ENCODE measurements around the gene LAMB4.

Gene LAMB4

GRCh38 chr7:108094933-108095710 is 35.0 kb downstream of the LAMB4 start:
- no peaks in the 10 kb centered on the region for H3K79me2 ChIP-seq (ENCODE audit: low read length)
- H3K36me3 ChIP-seq (replicated peaks; ENCODE audit: insufficient read depth, low read length) = no peaks in the 10 kb centered on the region
- H3K9ac ChIP-seq (ENCODE audit: low read length) = no peak overlapping the region
- peak; percentile 46 for DNase-seq
- TF ChIP-seq CTCF (IDR thresholded peaks at IDR 0.05; ENCODE audit: low read length) = no peak
- TF ChIP-seq EZH2 (optimal IDR thresholded peaks at IDR 0.05; ENCODE audit: low read depth, low read length) = no peak
- TF ChIP-seq EZH2phosphoT487 (IDR thresholded peaks at IDR 0.05; ENCODE audit: low read length) = no peak
- H3K27ac ChIP-seq (ENCODE audit: low read length) = no peak overlapping the region
- H3F3A ChIP-seq (ENCODE audit: insufficient read depth, low read length) = no peaks in the 10 kb centered on the region
- H4K20me1 ChIP-seq (ENCODE audit: insufficient read depth, low read length) = no peaks in the 10 kb centered on the region
- no peaks in the 10 kb centered on the region for H3K9me3 ChIP-seq (replicated peaks; ENCODE audit: insufficient read depth, low read length)
- H3K9me2 ChIP-seq (replicated peaks; ENCODE audit: insufficient read depth, low read length) = no peaks in the 10 kb centered on the region
- H3K4me1 ChIP-seq (ENCODE audit: low read length) = no peaks in the 10 kb centered on the region
- no peaks in the 10 kb centered on the region for H3K27me3 ChIP-seq (replicated peaks; ENCODE audit: insufficient read depth, low read length)
- no peak overlapping the region for H3K4me3 ChIP-seq (ENCODE audit: low read length)
- no peak overlapping the region for H2AFZ ChIP-seq (ENCODE audit: low read length)
- H3K4me2 ChIP-seq (ENCODE audit: low read depth, low read length) = no peak overlapping the region

GRCh38 chr7:108094346-108094745 is 35.8 kb downstream of the LAMB4 start:
- Histone ChIP-seq H3K4me2 (ENCODE audit: low read depth, low read length) (no peak overlapping the region), H3K9ac (ENCODE audit: low read length) (no peak overlapping the region), H2AFZ (ENCODE audit: low read length) (no peak overlapping the region)

GRCh38 chr7:108093851-108094331 is 36.3 kb downstream of the LAMB4 start:
- H3K4me1 ChIP-seq (ENCODE audit: low read length) = no peaks in the 10 kb centered on the region
- no peaks in the 10 kb centered on the region for H3F3A ChIP-seq (ENCODE audit: insufficient read depth, low read length)
- H3K9ac ChIP-seq (ENCODE audit: low read length) = no peak overlapping the region
- H3K79me2 ChIP-seq (ENCODE audit: low read length) = no peaks in the 10 kb centered on the region
- TF ChIP-seq CTCF (IDR thresholded peaks at IDR 0.05; ENCODE audit: low read length) = no peak
- no peak for TF ChIP-seq EZH2phosphoT487 (IDR thresholded peaks at IDR 0.05; ENCODE audit: low read length)
- no peak for TF ChIP-seq EZH2 (optimal IDR thresholded peaks at IDR 0.05; ENCODE audit: low read depth, low read length)
- no peaks in the 10 kb centered on the region for H3K27me3 ChIP-seq (replicated peaks; ENCODE audit: insufficient read depth, low read length)
- H3K27ac ChIP-seq (ENCODE audit: low read length) = no peak overlapping the region
- H3K9me3 ChIP-seq (replicated peaks; ENCODE audit: insufficient read depth, low read length) = no peaks in the 10 kb centered on the region
- no peaks in the 10 kb centered on the region for H3K36me3 ChIP-seq (replicated peaks; ENCODE audit: insufficient read depth, low read length)
- no peak overlapping the region for H3K4me2 ChIP-seq (ENCODE audit: low read depth, low read length)
- no peak overlapping the region for H3K4me3 ChIP-seq (ENCODE audit: low read length)
- DNase-seq = no peak
- H3K9me2 ChIP-seq (replicated peaks; ENCODE audit: insufficient read depth, low read length) = no peaks in the 10 kb centered on the region
- no peaks in the 10 kb centered on the region for H4K20me1 ChIP-seq (ENCODE audit: insufficient read depth, low read length)
- H2AFZ ChIP-seq (ENCODE audit: low read length) = no peak overlapping the region

More at GRCh38 chr7:108094346-108094745, 35.8 kb downstream of the LAMB4 start:
- H3K27ac ChIP-seq (ENCODE audit: low read length) = no peak overlapping the region
- no peaks in the 10 kb centered on the region for H3K27me3 ChIP-seq (replicated peaks; ENCODE audit: insufficient read depth, low read length)
- H4K20me1 ChIP-seq (ENCODE audit: insufficient read depth, low read length) = no peaks in the 10 kb centered on the region
- no peaks in the 10 kb centered on the region for H3K9me2 ChIP-seq (replicated peaks; ENCODE audit: insufficient read depth, low read length)
- H3K79me2 ChIP-seq (ENCODE audit: low read length) = no peaks in the 10 kb centered on the region
- TF ChIP-seq EZH2phosphoT487 (IDR thresholded peaks at IDR 0.05; ENCODE audit: low read length) = no peak
- TF ChIP-seq CTCF (IDR thresholded peaks at IDR 0.05; ENCODE audit: low read length) = no peak
- TF ChIP-seq EZH2 (optimal IDR thresholded peaks at IDR 0.05; ENCODE audit: low read depth, low read length) = no peak
- H3K36me3 ChIP-seq (replicated peaks; ENCODE audit: insufficient read depth, low read length) = no peaks in the 10 kb centered on the region
- no peaks in the 10 kb centered on the region for H3K4me1 ChIP-seq (ENCODE audit: low read length)
- no peaks in the 10 kb centered on the region for H3K9me3 ChIP-seq (replicated peaks; ENCODE audit: insufficient read depth, low read length)
- no peak for DNase-seq
- no peaks in the 10 kb centered on the region for H3F3A ChIP-seq (ENCODE audit: insufficient read depth, low read length)
- no peak overlapping the region for H3K4me3 ChIP-seq (ENCODE audit: low read length)
